Measurements from ENCODE around the gene ATP5PO. TPM values are rescaled to one million over a fixed set of nuclear protein-coding genes. Genes with fewer than 3 reads are reported as not detected.
"Not testable (repeated sequence)": the region's sequence is repeated elsewhere in the genome, so short reads cannot be mapped to it uniquely, and the experiment has no call there.

Gene ATP5PO
- total RNA-seq, 1 experiment from 2014 or later = 254 TPM

- Histone ChIP-seq H3K27me3 (replicated peaks; ENCODE audit: insufficient read depth, low read depth, low read length, poor library complexity) (no peaks in the 10 kb centered on the region), H3K27ac (ENCODE audit: low read depth, low read length, poor library complexity, severe bottlenecking) (no peak overlapping the region), H3K9me3 (ENCODE audit: low read depth, low read length, poor library complexity, severe bottlenecking) (no peaks in the 10 kb centered on the region), H3K4me3 (ENCODE audit: low read depth, low read length, poor library complexity, severe bottlenecking) (no peak overlapping the region), H3K36me3 (ENCODE audit: insufficient read depth, low read length, poor library complexity, severe bottlenecking) (no peaks in the 10 kb centered on the region), H3K4me1 (ENCODE audit: insufficient read depth, low read length, poor library complexity, severe bottlenecking) (no peaks in the 10 kb centered on the region)
- CTCF ChIA-PET = interaction anchor here (0.7 kb wide), 1 partner anchor 123 kb away, joined by 6 read pairs; no protein-coding TSS in a partner anchor
- POLR2A ChIA-PET (ENCODE audit: low non-redundant PET) = no interaction called here
- BruUV-seq (replicated peaks) = no TSS peak
- TF ChIP-seq EZH2 (IDR thresholded peaks at IDR 0.05; ENCODE audit: borderline replicate concordance, low read depth, low read length, poor library complexity, severe bottlenecking) = no peak
- intact Hi-C loops (cut with micrococcal nuclease; ENCODE audit: unreplicated experiment) = no loop called here
- no peak for DNase-seq (ENCODE audit: low spot score)
Measured at GRCh38 chr21:33866826-33867225, 48.8 kb downstream of the ATP5PO start.

- no peak for DNase-seq (ENCODE audit: low spot score)
- Histone ChIP-seq H3K9me3 (ENCODE audit: low read depth, low read length, poor library complexity, severe bottlenecking) (no peaks in the 10 kb centered on the region), H3K4me3 (ENCODE audit: low read depth, low read length, poor library complexity, severe bottlenecking) (no peak overlapping the region), H3K27ac (ENCODE audit: low read depth, low read length, poor library complexity, severe bottlenecking) (no peak overlapping the region), H3K4me1 (ENCODE audit: insufficient read depth, low read length, poor library complexity, severe bottlenecking) (no peaks in the 10 kb centered on the region), H3K27me3 (replicated peaks; ENCODE audit: insufficient read depth, low read depth, low read length, poor library complexity) (no peaks in the 10 kb centered on the region), H3K36me3 (ENCODE audit: insufficient read depth, low read length, poor library complexity, severe bottlenecking) (no peaks in the 10 kb centered on the region)
- TF ChIP-seq CTCF (conservative IDR thresholded peaks at IDR 0.05; ENCODE audit: low read depth, low read length) (no peak), EZH2 (IDR thresholded peaks at IDR 0.05; ENCODE audit: borderline replicate concordance, low read depth, low read length, poor library complexity, severe bottlenecking) (no peak)
- CTCF ChIA-PET = no interaction called here
- intact Hi-C loops (cut with micrococcal nuclease; ENCODE audit: unreplicated experiment) = no loop called here
- POLR2A ChIA-PET (ENCODE audit: low non-redundant PET) = no interaction called here
- BruUV-seq (replicated peaks) = no TSS peak
Measured at GRCh38 chr21:33865996-33866575, 49.5 kb downstream of the ATP5PO start.

- TF ChIP-seq CTCF (conservative IDR thresholded peaks at IDR 0.05; ENCODE audit: low read depth, low read length) (no peak), EZH2 (IDR thresholded peaks at IDR 0.05; ENCODE audit: borderline replicate concordance, low read depth, low read length, poor library complexity, severe bottlenecking) (no peak)
Measured at GRCh38 chr21:33865176-33865575, 50.4 kb downstream of the ATP5PO start.

GRCh38 chr21:33864150-33864549 is 51.5 kb downstream of the ATP5PO start:
- no peak overlapping the region for H3K4me3 ChIP-seq (ENCODE audit: low read depth, low read length, poor library complexity, severe bottlenecking)
- no peak for DNase-seq (ENCODE audit: low spot score)
- BruUV-seq (replicated peaks) = no TSS peak
- no peaks in the 10 kb centered on the region for H3K4me1 ChIP-seq (ENCODE audit: insufficient read depth, low read length, poor library complexity, severe bottlenecking)
- TF ChIP-seq CTCF (conservative IDR thresholded peaks at IDR 0.05; ENCODE audit: low read depth, low read length) (no peak), EZH2 (IDR thresholded peaks at IDR 0.05; ENCODE audit: borderline replicate concordance, low read depth, low read length, poor library complexity, severe bottlenecking) (no peak)
- POLR2A ChIA-PET (ENCODE audit: low non-redundant PET) = no interaction called here
- CTCF ChIA-PET = no interaction called here
- no peaks in the 10 kb centered on the region for H3K27me3 ChIP-seq (replicated peaks; ENCODE audit: insufficient read depth, low read depth, low read length, poor library complexity)
- H3K36me3 ChIP-seq (ENCODE audit: insufficient read depth, low read length, poor library complexity, severe bottlenecking) = no peaks in the 10 kb centered on the region
- H3K9me3 ChIP-seq (ENCODE audit: low read depth, low read length, poor library complexity, severe bottlenecking) = no peaks in the 10 kb centered on the region
- no peak overlapping the region for H3K27ac ChIP-seq (ENCODE audit: low read depth, low read length, poor library complexity, severe bottlenecking)
- intact Hi-C loops (cut with micrococcal nuclease; ENCODE audit: unreplicated experiment) = no loop called here

More at GRCh38 chr21:33865176-33865575, 50.4 kb downstream of the ATP5PO start:
- H3K27ac ChIP-seq (ENCODE audit: low read depth, low read length, poor library complexity, severe bottlenecking) = no peak overlapping the region
- H3K36me3 ChIP-seq (ENCODE audit: insufficient read depth, low read length, poor library complexity, severe bottlenecking) = no peaks in the 10 kb centered on the region
- ChIA-PET CTCF (no interaction called here), POLR2A (ENCODE audit: low non-redundant PET) (no interaction called here)
- no peaks in the 10 kb centered on the region for H3K9me3 ChIP-seq (ENCODE audit: low read depth, low read length, poor library complexity, severe bottlenecking)
- no peaks in the 10 kb centered on the region for H3K4me1 ChIP-seq (ENCODE audit: insufficient read depth, low read length, poor library complexity, severe bottlenecking)
- H3K4me3 ChIP-seq (ENCODE audit: low read depth, low read length, poor library complexity, severe bottlenecking) = no peak overlapping the region
- no TSS peak for BruUV-seq (replicated peaks)
- DNase-seq (ENCODE audit: low spot score) = no peak
- intact Hi-C loops (cut with micrococcal nuclease; ENCODE audit: unreplicated experiment) = no loop called here
- no peaks in the 10 kb centered on the region for H3K27me3 ChIP-seq (replicated peaks; ENCODE audit: insufficient read depth, low read depth, low read length, poor library complexity)

- H3K36me3 ChIP-seq (ENCODE audit: insufficient read depth, low read length, poor library complexity, severe bottlenecking); POLR2A ChIA-PET (ENCODE audit: low non-redundant PET); H3K4me1 ChIP-seq (ENCODE audit: insufficient read depth, low read length, poor library complexity, severe bottlenecking); H3K27ac ChIP-seq (ENCODE audit: low read depth, low read length, poor library complexity, severe bottlenecking); DNase-seq (ENCODE audit: low spot score); H3K27me3 ChIP-seq (replicated peaks; ENCODE audit: insufficient read depth, low read depth, low read length, poor library complexity); CTCF ChIA-PET; intact Hi-C loops (cut with micrococcal nuclease; ENCODE audit: unreplicated experiment); H3K4me3 ChIP-seq (ENCODE audit: low read depth, low read length, poor library complexity, severe bottlenecking); H3K9me3 ChIP-seq (ENCODE audit: low read depth, low read length, poor library complexity, severe bottlenecking); BruUV-seq (replicated peaks): not testable (repeated sequence)
Measured at GRCh38 chr21:33863191-33863590, 52.4 kb downstream of the ATP5PO start.

Data from A673 (cell line).